Mesenchymal stem cell (in vitro differentiated cells and primary cell): ENCODE results near the gene SPRR2B. TPM values are rescaled to one million over a fixed set of nuclear protein-coding genes. Genes with fewer than 3 reads are reported as not detected.
"Not testable (repeated sequence)": the region's sequence is repeated elsewhere in the genome, so short reads cannot be mapped to it uniquely, and the experiment has no call there.

Experiments used
- DNase-seq: peaks from one replicate; pipeline ENCODE4 v3.0.0-alpha.2; 2013
- H2AFZ ChIP-seq: one replicate; pipeline ENCODE4 v1.6.1; 2013; ENCODE audit warnings: low read depth, mild to moderate bottlenecking, control low read depth, inconsistent platforms, low read length, moderate library complexity
- H2AK5ac ChIP-seq: 2 replicates; pipeline ENCODE4 v1.6.1; 2013; ENCODE audit warnings: low read length, moderate library complexity, mild to moderate bottlenecking, inconsistent platforms; ENCODE audit not compliant: severe bottlenecking
- H2BK120ac ChIP-seq: one replicate; pipeline ENCODE4 v1.6.1; 2013; ENCODE audit warnings: low read depth, mild to moderate bottlenecking, inconsistent platforms, low read length, moderate library complexity
- H2BK12ac ChIP-seq, 2 experiments: one replicate each; pipeline ENCODE4 v1.6.1; 2013; ENCODE audit warnings: inconsistent platforms in 2 of 2, low read length in 2 of 2, mild to moderate bottlenecking in 2 of 2, moderate library complexity in 2 of 2, control low read depth in 1 of 2
- H2BK15ac ChIP-seq: one replicate; pipeline ENCODE4 v1.6.1; 2013; ENCODE audit warnings: mild to moderate bottlenecking, low read depth, inconsistent platforms; ENCODE audit not compliant: poor library complexity, severe bottlenecking
- H2BK5ac ChIP-seq: 2 replicates; pipeline ENCODE4 v1.6.1; 2013; ENCODE audit warnings: low read depth, mild to moderate bottlenecking, low read length, control low read depth, inconsistent platforms; ENCODE audit not compliant: poor library complexity, severe bottlenecking
- H3K14ac ChIP-seq, 2 experiments: one replicate each; pipeline ENCODE4 v1.6.1; 2013; ENCODE audit warnings: inconsistent platforms in 2 of 2, low read length in 2 of 2, control low read depth in 1 of 2, mild to moderate bottlenecking in 1 of 2, moderate library complexity in 1 of 2
- H3K18ac ChIP-seq, 2 experiments: one replicate each; pipeline ENCODE4 v1.6.1; 2013; ENCODE audit warnings: inconsistent platforms in 2 of 2, low read length in 2 of 2, control low read depth in 1 of 2, low read depth in 1 of 2, mild to moderate bottlenecking in 1 of 2
- H3K23ac ChIP-seq, 2 experiments: one replicate each; pipeline ENCODE4 v1.6.1; 2013; ENCODE audit warnings: inconsistent platforms in 2 of 2, low read length in 2 of 2, mild to moderate bottlenecking in 2 of 2, moderate library complexity in 2 of 2, control low read depth in 1 of 2
- H3K27ac ChIP-seq: 2 replicates; pipeline ENCODE4 v1.5.1; 2013; ENCODE audit warnings: mild to moderate bottlenecking, moderate library complexity, low read length, control low read depth, inconsistent platforms; ENCODE audit not compliant: poor library complexity, severe bottlenecking
- H3K27me3 ChIP-seq, 2 experiments: 2 replicates each; pipeline versions ENCODE4 v1.6.1 to v1.7.0; 2013; ENCODE audit warnings: low read length in 2 of 2, mild to moderate bottlenecking in 2 of 2, moderate library complexity in 2 of 2, control low read depth in 1 of 2, inconsistent platforms in 1 of 2; ENCODE audit not compliant: control insufficient read depth in 1 of 2, insufficient read depth in 1 of 2
- H3K36me3 ChIP-seq, 2 experiments: 2 replicates each; pipeline versions ENCODE4 v1.6.1 to v1.7.0; 2013; ENCODE audit warnings: low read length in 2 of 2, control low read depth in 1 of 2, inconsistent platforms in 1 of 2, low read depth in 1 of 2, mild to moderate bottlenecking in 1 of 2; ENCODE audit not compliant: insufficient read depth in 2 of 2, control insufficient read depth in 1 of 2
- H3K4ac ChIP-seq, 2 experiments: one replicate each; pipeline ENCODE4 v1.6.1; 2013; ENCODE audit warnings: inconsistent platforms in 2 of 2, low read length in 2 of 2, mild to moderate bottlenecking in 2 of 2, moderate library complexity in 2 of 2, control low read depth in 1 of 2, low read depth in 1 of 2
- H3K4me1 ChIP-seq: 2 replicates; pipeline ENCODE4 v1.6.1; 2013; ENCODE audit warnings: low read depth, low read length, control low read depth; ENCODE audit not compliant: control insufficient read depth, insufficient read depth
- H3K4me2 ChIP-seq: 2 replicates; pipeline ENCODE4 v1.6.1; 2013; ENCODE audit warnings: low read length, mild to moderate bottlenecking, inconsistent platforms; ENCODE audit not compliant: poor library complexity, severe bottlenecking
- H3K4me3 ChIP-seq, 2 experiments: 2 replicates each; pipeline versions ENCODE4 v1.5.1 to v1.7.0; 2013; ENCODE audit warnings: low read length in 2 of 2, mild to moderate bottlenecking in 2 of 2, control low read depth in 1 of 2, low read depth in 1 of 2; ENCODE audit not compliant: insufficient read depth in 1 of 2
- H3K79me1 ChIP-seq: replicated peaks from 2 replicates; pipeline ENCODE4 v1.6.1; 2013; ENCODE audit warnings: mild to moderate bottlenecking, control low read depth, low read length, inconsistent platforms; ENCODE audit not compliant: poor library complexity, severe bottlenecking
- H3K9ac ChIP-seq: 2 replicates; pipeline ENCODE4 v1.7.0; 2013; ENCODE audit warnings: mild to moderate bottlenecking, low read length, moderate library complexity
- H3K9me3 ChIP-seq: 2 replicates; pipeline ENCODE4 v1.7.0; 2013; ENCODE audit warnings: mild to moderate bottlenecking, low read length; ENCODE audit not compliant: control insufficient read depth
- H4K8ac ChIP-seq: one replicate; pipeline ENCODE4 v1.6.1; 2013; ENCODE audit warnings: inconsistent platforms, mild to moderate bottlenecking, low read length, moderate library complexity
- H4K91ac ChIP-seq: one replicate; pipeline ENCODE4 v1.6.1; 2013; ENCODE audit warnings: mild to moderate bottlenecking, low read length, inconsistent platforms
- WGBS: methylation state at CpG from one replicate; pipeline ENCODE4 v1.1.7; 2013; ENCODE audit warnings: mixed read lengths; 5-methylcytosine and 5-hydroxymethylcytosine counted together
- polyA plus RNA-seq, 2 experiments: library from polyadenylated mRNA; stranded (reverse); fragments of 200-250 nt; gene quantifications; one replicate each; pipeline ENCODE4 v1.2.3, GENCODE V29; 2013

SPRR2B gene
- polyA plus RNA-seq (2013, experiment 1 of 2): not detected
- polyA plus RNA-seq (2013, experiment 2 of 2): not detected

DNA sequence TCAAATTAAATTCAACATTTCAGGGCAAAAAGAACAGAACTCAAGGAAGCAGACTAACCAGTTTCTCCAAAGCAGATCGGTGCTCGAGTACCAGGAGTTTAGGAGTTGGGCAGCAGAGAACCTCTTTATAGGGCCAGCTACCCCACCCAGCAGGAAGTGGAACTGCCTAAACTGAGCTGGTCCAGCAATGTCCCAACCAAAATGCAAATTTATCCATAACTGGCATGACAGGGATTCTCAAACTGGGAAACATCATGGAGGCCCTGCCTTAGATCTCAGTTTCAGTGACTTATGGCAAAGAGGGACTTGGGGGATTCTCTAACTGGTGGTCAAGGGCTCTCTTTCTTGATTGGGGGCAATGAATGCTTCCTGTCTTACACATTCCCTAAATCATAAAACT, at the start of gene SPRR2B:
SPRR2B (minus strand) TSS at position 101 of the 400 bp plus-strand sequence. CDS start 772 bp downstream, outside the sequence.
- no peak within 1 kb of the TSS for H3K27ac ChIP-seq
- DNase-seq: no peak
- H3K14ac ChIP-seq: no peak within 1 kb of the TSS
- H2BK15ac ChIP-seq: no peak within 1 kb of the TSS
- H3K27me3 ChIP-seq: no peaks in the 10 kb centered on the region
- 20% methylated on average over 2 of the region's 2 CpGs for WGBS
- H2BK5ac ChIP-seq: no peak within 1 kb of the TSS
- H4K91ac ChIP-seq: no peak within 1 kb of the TSS
- no peak within 1 kb of the TSS for H3K4me3 ChIP-seq
- H3K4ac ChIP-seq: no peak within 1 kb of the TSS
- no peak within 1 kb of the TSS for H2BK120ac ChIP-seq
- H3K79me1 ChIP-seq: no peaks in the 10 kb centered on the region
- no peak within 1 kb of the TSS for H3K18ac ChIP-seq
- no peak within 1 kb of the TSS for H3K23ac ChIP-seq
- H3K4me1 ChIP-seq: no peaks in the 10 kb centered on the region
- no peak within 1 kb of the TSS for H2AK5ac ChIP-seq
- no peak within 1 kb of the TSS for H3K4me2 ChIP-seq
- H4K8ac ChIP-seq: no peak within 1 kb of the TSS
- H3K9ac ChIP-seq: no peak within 1 kb of the TSS
- H3K36me3 ChIP-seq: no peaks in the 10 kb centered on the region
- H2AFZ ChIP-seq: no peak within 1 kb of the TSS
- no peaks in the 10 kb centered on the region for H3K9me3 ChIP-seq
- H2BK12ac ChIP-seq: no peak within 1 kb of the TSS

DNA sequence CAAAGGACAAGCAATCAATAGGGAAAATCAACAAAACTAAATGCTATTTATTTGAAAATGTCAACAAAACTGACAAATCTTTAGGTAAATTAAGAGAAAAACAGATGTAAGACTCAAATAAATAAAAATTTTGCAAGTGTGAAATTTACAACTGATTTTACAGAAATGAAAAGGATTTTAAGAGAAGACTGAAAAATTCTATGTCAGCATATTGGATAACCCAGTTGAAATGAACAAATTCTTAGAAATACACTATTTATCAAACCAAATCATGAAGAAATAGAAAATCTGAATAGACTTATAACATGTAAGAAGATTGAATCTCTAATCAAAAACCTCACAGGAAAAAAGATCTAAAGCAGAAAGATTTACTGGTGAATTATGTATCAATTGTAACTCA, 49.5 kb upstream of the SPRR2B start:
- Histone ChIP-seq H2AFZ (no peak overlapping the region), H2BK120ac (no peak overlapping the region), H4K91ac (no peak overlapping the region), H3K4me1 (no peaks in the 10 kb centered on the region), H3K14ac (no peak overlapping the region), H3K4ac (no peak overlapping the region), H3K36me3 (no peaks in the 10 kb centered on the region), H4K8ac (no peak overlapping the region), H3K79me1 (no peaks in the 10 kb centered on the region), H3K4me2 (no peak overlapping the region), H3K27ac (no peak overlapping the region), H2AK5ac (no peak overlapping the region), H3K27me3 (no peaks in the 10 kb centered on the region), H3K9me3 (no peaks in the 10 kb centered on the region), H3K4me3 (no peak overlapping the region), H3K18ac (no peak overlapping the region), H3K23ac (no peak overlapping the region), H2BK5ac (no peak overlapping the region), H3K9ac (no peak overlapping the region), H2BK15ac (no peak overlapping the region), H2BK12ac (no peak overlapping the region)
- no peak for DNase-seq

DNA sequence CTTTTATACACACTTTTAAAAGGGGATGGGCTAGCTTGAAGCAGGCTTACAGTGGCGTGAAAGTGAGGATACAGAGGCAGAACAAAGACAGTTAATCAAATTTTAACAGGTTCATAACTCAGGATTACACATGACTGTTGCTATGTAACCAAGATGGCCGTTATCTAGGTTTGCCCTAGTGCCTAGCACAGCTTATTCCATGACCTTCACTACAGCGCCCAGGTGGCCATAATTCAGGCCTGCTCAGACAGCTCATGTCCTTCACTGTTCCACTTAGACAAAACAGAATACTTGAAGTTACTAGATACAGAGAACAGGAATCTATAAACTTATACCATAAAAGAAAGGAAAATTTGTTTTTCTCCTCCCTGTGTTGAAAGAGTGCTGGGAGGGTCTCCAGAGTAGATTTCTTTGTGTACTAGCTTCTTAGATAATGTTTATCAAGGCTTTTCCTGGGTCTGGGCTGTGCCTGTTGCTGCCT, 48.1 kb upstream of the SPRR2B start:
- Histone ChIP-seq H3K4me3 (no peak overlapping the region), H3K18ac (no peak overlapping the region), H2BK5ac (no peak overlapping the region), H4K8ac (no peak overlapping the region), H3K9ac (no peak overlapping the region), H3K27me3 (no peaks in the 10 kb centered on the region), H3K14ac (no peak overlapping the region), H3K23ac (no peak overlapping the region), H2BK12ac (no peak overlapping the region), H2AFZ (no peak overlapping the region), H4K91ac (no peak overlapping the region), H3K79me1 (no peaks in the 10 kb centered on the region), H3K36me3 (no peaks in the 10 kb centered on the region), H2BK15ac (no peak overlapping the region), H3K4ac (no peak overlapping the region), H2AK5ac (no peak overlapping the region), H3K27ac (no peak overlapping the region), H3K9me3 (no peaks in the 10 kb centered on the region), H3K4me2 (no peak overlapping the region), H3K4me1 (no peaks in the 10 kb centered on the region), H2BK120ac (no peak overlapping the region)
- DNase-seq: no peak
- WGBS: 25% methylated on average over 2 of the region's 3 CpGs

DNA sequence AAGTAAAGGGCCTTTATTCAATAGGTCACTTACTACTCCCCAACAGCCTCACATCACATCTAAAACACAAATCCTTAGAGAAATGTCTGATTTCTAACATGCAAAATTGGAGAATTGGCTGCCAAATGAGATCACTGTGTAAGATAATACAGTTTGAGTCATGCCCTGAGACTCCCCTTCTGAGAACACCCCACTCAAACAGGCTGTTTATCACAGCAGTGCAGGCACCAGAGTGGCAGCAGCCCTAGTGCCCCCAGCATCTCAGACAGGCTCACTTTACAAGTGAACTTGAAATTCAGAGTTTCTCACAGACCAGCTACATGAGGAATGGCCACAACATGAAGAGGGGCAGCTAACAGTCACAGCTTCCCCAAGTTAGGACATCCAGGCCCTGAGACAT, 43.9 kb upstream of the SPRR2B start:
- not testable (repeated sequence) for H3K23ac ChIP-seq, H2AK5ac ChIP-seq, H3K4me1 ChIP-seq

More for the DNA sequence above, 43.9 kb upstream of the SPRR2B start:
- H3K14ac ChIP-seq, H3K4me3 ChIP-seq, H2BK120ac ChIP-seq, DNase-seq, H3K9ac ChIP-seq, H4K91ac ChIP-seq, H2BK12ac ChIP-seq, H2AFZ ChIP-seq, H2BK5ac ChIP-seq, H4K8ac ChIP-seq, H3K9me3 ChIP-seq, H3K27ac ChIP-seq, H3K79me1 ChIP-seq, H2BK15ac ChIP-seq, H3K36me3 ChIP-seq, H3K4me2 ChIP-seq, H3K18ac ChIP-seq, H3K4ac ChIP-seq, H3K27me3 ChIP-seq: not testable (repeated sequence)
